SW480 (cell line): ENCODE data around the gene ADGRG6.
"Not testable (repeated sequence)": the region's sequence is repeated elsewhere in the genome, so short reads cannot be mapped to it uniquely, and the experiment has no call there.

Source experiments
- DNase-seq: peaks from one replicate; pipeline ENCODE4 v3.0.0-alpha.2; 2016; ENCODE audit warnings: low spot score

ADGRG6 gene

GRCh38 chr6:142301651-142302391 lies at the start of gene ADGRG6:
Gene ADGRG6, plus strand, starts transcription at chr6:142302007. Its CDS starts 323 bp downstream, at chr6:142302330.
- DNase-seq: peak; percentile 55

DNA sequence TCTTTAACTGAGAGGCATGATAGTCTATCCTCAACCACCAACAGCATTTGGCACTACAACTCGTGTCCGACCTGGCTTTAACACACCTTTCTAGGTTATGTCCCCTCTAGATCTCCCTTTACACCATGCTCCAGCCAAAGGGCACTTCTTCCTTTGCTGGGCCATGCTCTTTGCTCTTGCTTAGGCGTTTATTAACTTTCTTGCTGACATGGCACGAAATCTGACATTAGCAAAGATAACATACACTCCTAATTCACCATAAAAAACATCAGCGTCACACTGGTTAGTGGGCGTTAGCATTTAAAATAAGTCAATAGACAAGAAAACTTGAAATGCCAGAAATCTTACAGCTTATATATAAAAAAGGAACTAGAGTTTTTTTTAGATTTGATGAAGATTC lies 47.3 kb upstream of the ADGRG6 start:
- DNase-seq: no peak

- no peak for DNase-seq
Measured at GRCh38 chr6:142255785-142256184, 46.0 kb upstream of the ADGRG6 start.

GRCh38 chr6:142258305-142258704 lies 43.5 kb upstream of the ADGRG6 start:
- no peak for DNase-seq

DNA sequence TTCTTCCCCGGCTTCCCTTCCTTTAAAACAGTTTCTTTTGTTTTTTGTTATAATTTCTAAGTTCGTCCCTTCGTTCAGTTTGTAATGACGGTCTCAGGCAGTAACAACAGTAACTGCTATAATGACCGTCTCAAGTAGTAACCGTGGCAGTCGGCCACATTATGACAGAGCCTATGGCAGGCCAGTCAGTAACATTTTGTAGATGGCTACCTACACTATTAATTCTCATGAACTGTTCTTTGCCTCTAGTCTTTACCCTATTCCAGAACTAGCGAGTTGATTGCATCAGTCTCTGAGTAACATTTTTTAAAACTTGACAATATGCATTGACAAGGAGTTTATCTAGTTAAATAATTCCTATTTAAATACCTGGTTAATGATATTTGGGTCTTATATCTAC lies 43.0 kb upstream of the ADGRG6 start:
- no peak for DNase-seq

DNA sequence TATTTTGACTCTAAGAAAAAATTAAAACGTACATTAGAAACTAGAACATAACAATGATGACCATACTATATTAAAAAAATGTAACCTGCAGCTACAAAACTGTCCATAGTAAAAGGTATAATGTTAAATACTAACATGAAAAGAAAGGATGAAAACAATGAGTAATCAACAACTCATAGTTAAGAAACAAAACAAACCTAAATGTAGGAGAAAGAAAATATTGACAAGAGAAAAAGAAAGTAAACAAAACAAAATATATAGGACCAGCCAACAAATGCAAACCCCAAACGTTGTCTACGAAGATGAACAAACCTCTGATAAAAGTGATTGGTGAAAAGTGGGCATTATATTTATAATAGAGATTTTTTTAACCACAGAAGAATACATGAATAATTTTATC lies 41.1 kb upstream of the ADGRG6 start:
- no peak for DNase-seq

DNA sequence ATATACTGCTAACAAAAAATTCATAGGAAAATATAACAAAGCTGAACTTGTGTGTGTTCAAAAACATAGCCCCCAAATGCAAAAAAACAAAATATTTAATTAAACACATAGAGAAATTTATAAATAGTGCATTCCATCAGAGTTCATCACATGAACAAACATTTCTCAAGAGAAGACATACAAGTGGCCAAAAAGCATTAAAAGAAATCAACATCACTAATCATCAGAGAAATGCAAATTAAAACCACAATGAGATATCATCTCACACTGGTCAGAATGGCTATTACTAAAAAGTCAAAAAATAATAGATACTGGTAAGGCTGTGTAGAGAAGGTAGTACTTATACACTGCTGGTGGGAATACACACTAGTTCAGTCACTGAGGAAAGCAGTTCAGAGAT lies 39.6 kb upstream of the ADGRG6 start:
- no peak for DNase-seq

DNA sequence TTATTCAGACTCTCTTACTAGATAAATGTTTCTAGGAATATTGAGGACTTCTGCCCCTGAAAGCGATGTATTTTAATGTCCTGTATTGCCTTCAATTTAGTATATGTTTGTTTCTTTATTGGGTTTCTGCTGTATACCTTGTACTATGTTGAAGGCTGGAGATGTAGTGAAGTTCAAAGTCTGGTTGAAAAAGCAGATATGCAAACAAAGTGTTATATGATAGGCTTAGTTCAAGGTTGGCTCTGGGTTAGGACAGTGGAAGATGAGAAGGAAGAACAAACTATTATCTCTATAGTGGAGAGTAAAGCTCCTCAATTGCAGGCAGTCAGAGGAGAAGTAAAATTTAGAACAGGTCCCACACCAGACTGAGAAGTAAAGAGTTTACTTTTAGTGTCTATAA lies 36.3 kb upstream of the ADGRG6 start:
- no peak for DNase-seq

DNA sequence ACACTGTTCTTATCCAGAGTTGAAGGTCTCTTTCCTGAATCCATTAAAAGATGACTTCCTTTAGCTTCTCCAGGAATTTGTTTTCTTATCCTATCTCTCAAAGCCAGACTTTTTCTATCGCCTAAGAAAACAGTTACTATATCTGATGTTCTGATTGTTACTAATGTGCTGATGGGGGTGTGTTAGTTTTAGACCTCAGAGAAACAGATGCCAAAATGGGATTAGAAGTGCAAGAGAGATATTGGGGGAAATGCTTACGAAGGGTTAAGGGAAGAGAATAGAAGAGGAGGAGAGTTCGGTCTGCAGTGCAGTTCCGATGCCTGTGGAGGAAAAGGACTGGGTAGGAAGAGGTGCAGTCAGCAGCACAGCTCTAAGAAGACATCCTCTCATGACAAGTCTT lies 35.7 kb upstream of the ADGRG6 start:
- DNase-seq: no peak

DNA sequence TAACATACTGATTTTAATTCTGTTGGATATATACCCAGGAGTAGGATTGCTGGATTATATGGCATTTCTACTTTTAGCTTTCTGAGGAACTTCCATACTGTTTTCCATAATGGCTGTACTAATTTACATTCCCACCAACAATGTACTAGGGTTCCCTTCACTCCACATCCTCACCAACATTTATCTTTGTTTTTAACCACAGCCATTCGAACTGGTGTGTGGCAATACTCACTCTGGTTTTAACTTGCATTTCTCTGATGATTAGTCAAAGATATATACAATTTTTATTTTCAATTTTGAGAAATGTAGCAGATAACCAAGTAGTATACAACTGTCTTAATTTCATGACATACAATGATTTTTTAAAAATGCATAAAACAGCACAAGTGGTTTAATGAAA lies 30.3 kb upstream of the ADGRG6 start:
- DNase-seq: no peak

DNA sequence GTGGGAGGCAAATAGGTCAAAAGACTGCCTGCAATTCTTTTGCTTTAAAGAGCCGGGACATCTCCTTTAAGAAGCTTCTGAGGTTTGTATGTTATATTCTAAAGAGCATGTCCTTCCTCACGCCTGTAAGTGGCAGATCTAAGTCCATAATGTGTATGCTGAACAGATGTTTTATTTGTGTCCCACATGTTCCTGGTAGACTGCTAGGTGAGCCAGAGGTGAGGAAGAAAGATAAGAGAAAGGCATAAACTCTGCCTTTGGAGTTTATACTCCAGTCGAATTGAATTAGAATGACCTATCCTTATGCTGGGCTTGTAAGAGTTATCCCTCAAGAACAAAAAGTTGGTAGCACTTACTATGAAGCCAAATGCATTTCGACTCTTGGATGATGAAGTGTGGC lies 27.2 kb upstream of the ADGRG6 start:
- no peak for DNase-seq

DNA sequence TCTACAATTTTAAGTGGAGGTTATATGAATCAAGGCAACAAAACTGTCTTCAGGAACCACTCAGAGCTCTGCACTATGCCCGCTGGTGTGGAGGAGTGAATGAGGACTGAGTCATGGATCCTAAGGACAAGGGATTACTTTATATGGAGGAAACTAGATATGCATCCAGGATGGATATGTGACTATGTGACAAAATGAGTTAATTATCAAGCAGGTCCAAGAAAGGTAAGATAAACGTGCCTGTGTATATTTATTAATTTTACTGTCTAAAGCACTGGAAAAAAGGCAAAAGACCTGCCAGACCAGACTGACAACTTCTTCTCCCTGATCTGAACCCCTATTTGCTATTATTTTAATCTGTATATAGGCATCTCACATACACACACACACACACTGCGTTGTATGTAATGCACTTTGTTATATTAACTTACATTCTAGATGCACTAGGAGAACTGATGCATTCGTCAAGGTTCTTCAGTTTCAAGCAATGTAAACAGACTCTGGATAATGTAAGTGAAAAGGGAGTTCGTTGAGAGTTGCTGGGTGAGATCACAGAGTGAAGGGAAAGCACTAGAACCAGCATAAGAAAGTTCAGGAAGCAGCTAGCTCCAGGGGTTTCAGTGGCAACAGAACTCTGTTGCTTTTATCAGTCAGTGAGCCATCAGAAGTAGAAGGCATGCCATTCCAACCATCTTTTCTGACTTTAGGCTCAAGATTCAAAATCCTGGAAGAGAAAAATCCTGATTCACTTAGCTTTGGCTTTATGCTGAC lies 26.4 kb upstream of the ADGRG6 start:
- no peak for DNase-seq

DNA sequence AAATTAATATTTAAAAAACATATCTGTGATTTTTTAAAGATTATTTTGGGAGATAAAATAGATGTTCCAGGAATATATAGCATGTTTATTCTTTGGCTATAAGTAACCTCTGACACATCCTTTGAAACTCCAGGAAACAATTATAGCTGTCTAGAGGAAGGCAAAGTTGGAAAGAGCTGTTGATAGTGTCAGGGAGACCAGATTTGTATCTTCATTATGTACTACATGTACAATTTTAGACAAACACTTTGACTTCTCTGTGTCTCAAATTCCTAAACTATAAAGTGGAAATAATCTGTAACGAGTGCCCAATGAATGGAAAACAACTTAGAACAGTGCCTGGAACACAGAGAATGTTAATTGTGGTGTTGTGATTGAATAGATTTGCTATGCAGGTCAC lies 25.6 kb upstream of the ADGRG6 start:
- no peak for DNase-seq

DNA sequence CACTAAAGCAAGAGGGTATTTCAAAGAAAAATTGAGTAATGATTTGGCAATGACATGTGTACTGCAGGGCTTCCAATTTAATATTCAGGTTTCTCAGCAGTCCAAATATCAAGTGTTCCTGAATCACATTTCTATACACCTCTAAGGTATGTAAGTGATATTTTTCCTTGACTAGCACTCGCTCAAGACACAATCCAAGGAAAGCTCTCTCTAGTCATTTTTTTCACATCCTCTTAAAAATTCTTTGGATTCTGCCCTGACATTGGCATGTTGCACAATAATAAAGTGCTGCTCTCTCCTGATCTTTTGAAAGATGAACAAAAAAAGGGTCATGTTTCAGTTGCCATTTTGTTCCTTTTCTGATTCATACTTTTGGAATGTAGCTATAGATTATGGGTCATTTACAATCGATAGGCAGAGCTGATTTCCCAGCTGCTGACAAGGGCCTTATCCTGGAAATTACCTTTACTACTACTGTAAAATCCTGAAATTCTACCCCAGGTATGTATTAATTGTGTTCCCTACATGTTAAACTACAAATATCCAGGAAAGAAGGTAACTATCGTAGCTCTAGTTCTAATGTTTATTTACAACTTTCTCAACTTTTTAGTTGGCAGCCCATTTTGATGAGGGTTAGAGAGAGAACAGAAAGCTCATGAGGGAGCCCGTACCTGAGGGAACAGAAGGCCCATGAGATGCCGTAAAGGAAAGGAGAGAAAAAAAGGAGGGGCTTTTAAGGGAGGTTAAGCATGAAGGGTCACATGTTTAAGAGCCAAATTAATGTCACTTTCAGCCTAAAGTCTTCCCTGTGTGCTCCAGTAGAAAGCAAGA lies 22.2 kb upstream of the ADGRG6 start:
- DNase-seq: no peak

DNA sequence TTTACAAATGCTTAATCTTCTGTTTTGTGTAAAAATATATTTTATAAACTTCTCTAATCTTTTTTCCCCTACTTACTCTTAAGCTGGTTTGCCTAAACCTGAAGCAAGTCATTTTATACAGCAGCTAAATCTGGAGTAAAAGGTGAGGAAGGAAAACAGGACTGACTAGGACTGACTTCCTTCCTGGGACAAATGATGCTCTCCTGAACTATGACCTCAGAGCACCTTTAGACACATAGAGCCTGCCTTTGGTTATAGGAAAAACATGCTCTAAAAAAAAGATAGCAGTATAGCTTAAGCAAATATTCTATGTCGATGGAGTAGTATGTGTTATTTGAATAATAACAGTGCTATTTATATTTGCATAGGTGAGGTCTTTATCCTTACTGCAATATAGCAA lies 21.5 kb upstream of the ADGRG6 start:
- no peak for DNase-seq

DNA sequence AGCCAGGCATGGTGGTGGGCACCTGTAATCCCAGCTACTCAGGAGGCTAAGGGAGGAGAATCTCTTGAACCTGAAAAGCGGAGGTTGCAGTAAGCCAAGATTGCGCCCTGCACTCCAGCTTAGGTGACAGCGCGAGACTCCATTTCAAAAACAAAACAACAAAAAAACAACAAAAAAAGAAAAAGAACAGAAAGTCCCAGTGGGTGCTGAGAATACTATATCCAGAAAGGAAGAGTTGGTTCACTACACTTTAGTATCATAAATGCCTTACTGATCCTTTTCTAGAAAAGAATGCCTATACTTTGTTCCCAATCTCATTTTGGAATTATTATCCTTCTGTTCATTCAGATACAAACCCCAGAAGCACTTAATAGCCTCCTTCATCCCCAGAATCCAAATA lies 20.9 kb upstream of the ADGRG6 start:
- DNase-seq: no peak

DNA sequence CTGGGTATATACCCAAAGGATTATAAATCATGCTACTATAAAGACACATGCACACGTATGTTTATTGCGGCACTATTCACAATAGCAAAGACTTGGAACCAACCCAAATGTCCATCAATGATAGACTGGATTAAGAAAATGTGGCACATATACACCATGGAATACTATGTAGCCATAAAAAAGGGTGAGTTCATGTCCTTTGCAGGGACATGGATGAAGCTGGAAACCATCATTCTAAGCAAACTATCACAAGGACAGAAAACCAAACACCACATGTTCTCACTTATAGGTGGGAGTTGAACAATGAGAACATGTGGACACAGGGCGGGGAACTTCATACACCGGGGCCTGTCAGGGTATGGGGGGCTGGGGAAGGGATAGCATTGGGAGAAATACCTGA lies 18.7 kb upstream of the ADGRG6 start:
- not testable (repeated sequence) for DNase-seq

DNA sequence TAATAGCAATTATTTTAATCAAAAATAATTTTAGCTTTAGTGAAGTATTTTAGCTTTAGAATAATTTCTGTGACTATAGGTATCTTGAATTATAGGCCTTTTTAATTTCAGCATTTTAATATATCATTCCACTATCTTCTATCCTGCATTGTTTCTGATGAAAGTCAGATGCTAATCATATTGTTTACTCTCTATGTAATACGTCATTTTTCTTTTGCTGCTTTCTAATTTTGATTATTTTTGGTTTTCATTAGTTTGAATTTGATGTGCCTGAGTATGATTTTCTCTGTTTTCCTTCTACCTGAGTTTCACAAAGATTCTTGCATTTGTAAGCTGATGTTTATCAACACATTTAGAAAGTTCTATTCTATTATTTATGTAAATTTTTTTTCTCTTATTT lies 17.4 kb upstream of the ADGRG6 start:
- DNase-seq: no peak

DNA sequence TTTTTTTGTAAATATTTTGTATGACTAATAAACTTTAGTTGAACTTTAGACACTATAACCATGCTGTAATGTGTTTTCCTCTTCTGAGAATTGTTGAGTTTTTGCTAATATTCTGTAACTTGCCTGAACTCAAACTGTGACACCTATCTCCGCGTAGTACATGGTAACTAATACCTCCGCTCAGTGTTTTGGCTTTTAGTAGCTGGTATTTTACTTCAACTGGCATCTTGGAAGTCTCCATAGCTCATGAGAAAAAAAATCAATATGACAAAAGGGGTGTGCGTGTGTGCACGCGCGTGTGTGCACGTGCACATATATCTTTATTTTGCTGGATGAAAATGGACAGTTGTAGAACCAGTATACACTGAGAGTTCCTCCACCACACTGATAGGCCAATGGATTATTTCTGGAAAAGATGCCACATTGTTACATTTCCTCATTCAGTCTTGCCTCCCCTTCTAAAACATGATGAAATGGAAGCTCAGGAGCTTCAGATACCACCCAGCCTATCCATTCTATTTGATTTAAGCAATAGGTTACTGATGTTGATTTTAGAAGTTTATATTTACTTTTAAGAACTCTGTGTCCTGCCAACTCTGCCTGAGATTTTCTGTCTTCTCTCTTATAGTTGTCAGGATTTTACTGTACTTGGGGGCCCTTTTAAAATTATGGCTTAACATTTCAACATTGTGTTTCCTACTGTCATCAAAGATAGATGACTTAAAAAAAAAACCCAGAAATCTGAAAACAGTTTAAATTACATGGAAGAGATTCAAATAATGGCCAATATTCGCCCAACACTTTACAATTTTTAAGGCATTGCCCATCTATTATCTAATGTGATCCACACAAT lies 16.3 kb upstream of the ADGRG6 start:
- no peak for DNase-seq

- DNase-seq: no peak
Measured at GRCh38 chr6:142286088-142286409, 15.8 kb upstream of the ADGRG6 start.

DNA sequence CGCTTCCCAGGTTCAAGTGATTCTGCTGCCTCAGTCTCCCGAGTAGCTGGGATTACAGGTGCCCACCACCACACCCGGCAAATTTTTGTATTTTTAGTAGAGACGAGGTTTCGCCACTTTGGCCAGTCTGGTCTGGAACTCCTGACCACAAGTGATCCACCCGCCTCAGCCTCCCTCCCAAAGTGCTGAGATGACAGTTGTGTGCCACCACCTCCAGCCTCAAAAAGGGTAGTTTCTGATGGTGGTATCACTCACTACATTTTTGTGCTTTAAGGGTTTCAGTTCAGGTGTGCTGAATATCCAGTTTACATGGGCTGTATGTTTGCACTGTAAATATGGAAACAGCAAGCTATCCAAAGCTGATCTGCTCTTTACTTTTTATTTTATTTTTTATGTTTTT lies 12.1 kb upstream of the ADGRG6 start:
- DNase-seq: no peak

DNA sequence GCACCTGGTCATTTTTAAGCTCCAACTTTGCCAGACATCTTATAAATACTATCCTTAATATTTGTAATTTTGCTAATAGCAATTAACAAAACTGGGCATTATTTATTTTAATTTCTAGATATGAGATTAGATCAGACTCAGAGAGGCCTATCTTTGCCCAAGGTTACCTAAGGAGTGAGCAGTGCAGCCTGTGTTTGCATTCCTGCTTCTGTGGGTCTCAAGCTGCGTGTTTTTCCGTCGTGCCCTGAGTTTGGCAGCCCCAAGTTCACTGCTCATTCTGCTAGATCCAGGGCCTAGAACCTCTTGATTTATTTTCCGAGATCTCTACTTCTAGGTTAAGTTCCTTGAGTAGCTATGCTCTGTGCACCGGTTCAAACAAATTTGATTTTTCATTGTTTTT lies 11.0 kb upstream of the ADGRG6 start:
- no peak for DNase-seq
